Gastroesophageal sphincter (tissue), 3 donors: ENCODE data around the gene VAPB.

Source experiments
- EP300 ChIP-seq: sonication (generic); formaldehyde crosslinking; IDR thresholded peaks from one replicate; pipeline ENCODE4 v1.6.1; 2017; ENCODE audit warnings: antibody characterized with exemption, mild to moderate bottlenecking
- POLR2A ChIP-seq, 2 donors: fragments of 450-650 bp; IDR thresholded peaks; one replicate each; pipeline ENCODE4 v1.6.1; 2017; ENCODE audit warnings: antibody characterized with exemption in 2 of 2, mild to moderate bottlenecking in 2 of 2, moderate library complexity in 1 of 2
- TF ChIP-seq, protein P1 (sequence below), 4 experiments: fragments of 200-600 bp in 2 of 4; fragments of 450-650 bp in 2 of 4; sonication (generic) in 1 of 4; IDR thresholded peaks; one replicate each; pipeline ENCODE4 v1.5.1; 2017 to 2019; ENCODE audit warnings: antibody characterized with exemption in 4 of 4, mild to moderate bottlenecking in 2 of 4, moderate library complexity in 2 of 4

DNA sequence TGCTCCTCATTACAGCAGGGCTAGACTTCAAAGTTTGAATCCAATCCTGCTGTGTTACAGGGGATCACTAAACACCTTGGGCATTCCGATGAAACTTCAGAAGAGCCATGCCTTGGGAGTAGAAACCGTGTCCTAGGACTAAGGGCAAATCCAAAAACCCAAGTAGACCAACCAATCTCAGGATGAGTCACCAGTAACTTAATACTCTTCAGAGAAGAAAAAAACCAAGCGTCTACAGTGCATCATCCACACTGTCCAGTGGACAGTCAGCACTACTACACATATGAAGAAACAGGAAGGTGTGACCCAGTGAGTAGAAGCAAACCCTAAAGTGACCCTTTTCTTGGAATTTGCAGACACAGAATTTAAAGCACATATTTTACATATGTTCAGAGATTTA is 39.5 kb upstream of the VAPB start:
- TF ChIP-seq, protein P1, sequence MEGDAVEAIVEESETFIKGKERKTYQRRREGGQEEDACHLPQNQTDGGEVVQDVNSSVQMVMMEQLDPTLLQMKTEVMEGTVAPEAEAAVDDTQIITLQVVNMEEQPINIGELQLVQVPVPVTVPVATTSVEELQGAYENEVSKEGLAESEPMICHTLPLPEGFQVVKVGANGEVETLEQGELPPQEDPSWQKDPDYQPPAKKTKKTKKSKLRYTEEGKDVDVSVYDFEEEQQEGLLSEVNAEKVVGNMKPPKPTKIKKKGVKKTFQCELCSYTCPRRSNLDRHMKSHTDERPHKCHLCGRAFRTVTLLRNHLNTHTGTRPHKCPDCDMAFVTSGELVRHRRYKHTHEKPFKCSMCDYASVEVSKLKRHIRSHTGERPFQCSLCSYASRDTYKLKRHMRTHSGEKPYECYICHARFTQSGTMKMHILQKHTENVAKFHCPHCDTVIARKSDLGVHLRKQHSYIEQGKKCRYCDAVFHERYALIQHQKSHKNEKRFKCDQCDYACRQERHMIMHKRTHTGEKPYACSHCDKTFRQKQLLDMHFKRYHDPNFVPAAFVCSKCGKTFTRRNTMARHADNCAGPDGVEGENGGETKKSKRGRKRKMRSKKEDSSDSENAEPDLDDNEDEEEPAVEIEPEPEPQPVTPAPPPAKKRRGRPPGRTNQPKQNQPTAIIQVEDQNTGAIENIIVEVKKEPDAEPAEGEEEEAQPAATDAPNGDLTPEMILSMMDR (IDR thresholded peaks at IDR 0.05), result no peak
- TF ChIP-seq EP300 (no peak), POLR2A (IDR thresholded peaks at IDR 0.05) (no peak)
